ENCODE measurements around the gene NECTIN1.

The NECTIN1 gene

GRCh38 chr11:119640541-119640940, 88.5 kb downstream of the NECTIN1 start:
- DNase-seq (ENCODE audit: low read depth) = no peak

GRCh38 chr11:119639642-119640205, 89.3 kb downstream of the NECTIN1 start:
- no peak for DNase-seq (ENCODE audit: low read depth)

GRCh38 chr11:119638851-119639250, 90.1 kb downstream of the NECTIN1 start:
- no peak for DNase-seq (ENCODE audit: low read depth)

- no peak for DNase-seq (ENCODE audit: low read depth)
These were observed 91.5 kb downstream of the NECTIN1 start for GRCh38 chr11:119637481-119637880.

GRCh38 chr11:119635776-119636175, 93.2 kb downstream of the NECTIN1 start:
- DNase-seq (ENCODE audit: low read depth) = no peak

GRCh38 chr11:119635041-119635740, 93.8 kb downstream of the NECTIN1 start:
- DNase-seq (ENCODE audit: low read depth) = no peak

- no peak for DNase-seq (ENCODE audit: low read depth)
These were observed 94.7 kb downstream of the NECTIN1 start for GRCh38 chr11:119634301-119634700.

- no peak for DNase-seq (ENCODE audit: low read depth)
These were observed 99.0 kb downstream of the NECTIN1 start for GRCh38 chr11:119629834-119630624.

GRCh38 chr11:119629085-119629484, 99.9 kb downstream of the NECTIN1 start:
- DNase-seq (ENCODE audit: low read depth) = no peak

GRCh38 chr11:119627286-119627685, 101.7 kb downstream of the NECTIN1 start:
- DNase-seq (ENCODE audit: low read depth) = no peak

GRCh38 chr11:119626871-119627270, 102.1 kb downstream of the NECTIN1 start:
- no peak for DNase-seq (ENCODE audit: low read depth)

- no peak for DNase-seq (ENCODE audit: low read depth)
These were observed 102.7 kb downstream of the NECTIN1 start for GRCh38 chr11:119626197-119626841.

GRCh38 chr11:119625206-119625978, 103.6 kb downstream of the NECTIN1 start:
- no peak for DNase-seq (ENCODE audit: low read depth)

- no peak for DNase-seq (ENCODE audit: low read depth)
These were observed 104.4 kb downstream of the NECTIN1 start for GRCh38 chr11:119624629-119625028.

GRCh38 chr11:119624102-119624615, 104.8 kb downstream of the NECTIN1 start:
- DNase-seq (ENCODE audit: low read depth) = no peak

- no peak for DNase-seq (ENCODE audit: low read depth)
These were observed 105.3 kb downstream of the NECTIN1 start for GRCh38 chr11:119623682-119624081.

GRCh38 chr11:119622454-119623143, 106.4 kb downstream of the NECTIN1 start:
- DNase-seq (ENCODE audit: low read depth) = no peak

- no peak for DNase-seq (ENCODE audit: low read depth)
These were observed 109.3 kb downstream of the NECTIN1 start for GRCh38 chr11:119619665-119620064.

- DNase-seq (ENCODE audit: low read depth) = no peak
These were observed 110.6 kb downstream of the NECTIN1 start for GRCh38 chr11:119618208-119618909.

GRCh38 chr11:119617340-119617713, 111.7 kb downstream of the NECTIN1 start:
- DNase-seq (ENCODE audit: low read depth) = no peak

All from stimulated activated CD8-positive, alpha-beta memory T cell treated with anti-CD3 and anti-CD28 coated beads, Interleukin-7, amount 100 ng/mL, for 24 hours (primary cell).